Measurements from ENCODE around the gene RNASEH2A.

- TF ChIP-seq POLR2A (IDR thresholded peaks at IDR 0.05) (no peak), POLR2AphosphoS5 (IDR thresholded peaks at IDR 0.05) (no peak)
- TF ChIP-seq, protein P1, sequence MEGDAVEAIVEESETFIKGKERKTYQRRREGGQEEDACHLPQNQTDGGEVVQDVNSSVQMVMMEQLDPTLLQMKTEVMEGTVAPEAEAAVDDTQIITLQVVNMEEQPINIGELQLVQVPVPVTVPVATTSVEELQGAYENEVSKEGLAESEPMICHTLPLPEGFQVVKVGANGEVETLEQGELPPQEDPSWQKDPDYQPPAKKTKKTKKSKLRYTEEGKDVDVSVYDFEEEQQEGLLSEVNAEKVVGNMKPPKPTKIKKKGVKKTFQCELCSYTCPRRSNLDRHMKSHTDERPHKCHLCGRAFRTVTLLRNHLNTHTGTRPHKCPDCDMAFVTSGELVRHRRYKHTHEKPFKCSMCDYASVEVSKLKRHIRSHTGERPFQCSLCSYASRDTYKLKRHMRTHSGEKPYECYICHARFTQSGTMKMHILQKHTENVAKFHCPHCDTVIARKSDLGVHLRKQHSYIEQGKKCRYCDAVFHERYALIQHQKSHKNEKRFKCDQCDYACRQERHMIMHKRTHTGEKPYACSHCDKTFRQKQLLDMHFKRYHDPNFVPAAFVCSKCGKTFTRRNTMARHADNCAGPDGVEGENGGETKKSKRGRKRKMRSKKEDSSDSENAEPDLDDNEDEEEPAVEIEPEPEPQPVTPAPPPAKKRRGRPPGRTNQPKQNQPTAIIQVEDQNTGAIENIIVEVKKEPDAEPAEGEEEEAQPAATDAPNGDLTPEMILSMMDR (IDR thresholded peaks at IDR 0.05): no peak
These were observed 34.0 kb downstream of the RNASEH2A start for GRCh38 chr19:12840091-12841079.
